Heart left ventricle (tissue), 13 donors: ENCODE measurements around the gene LRP1.

Experiments used
- CTCF ChIP-seq, 12 donors: fragments of 200-600 bp; sonication (generic) in 4 of 12; IDR thresholded peaks; one replicate each; pipeline versions ENCODE4 v1.5.0 to v1.8.0; 2018 to 2022; ENCODE audit warnings: antibody characterized with exemption in 12 of 12, mild to moderate bottlenecking in 5 of 12
- POLR2A ChIP-seq, 2 donors: fragments of 450-650 bp; IDR thresholded peaks; one replicate each; pipeline ENCODE4 v1.6.1; 2017; ENCODE audit warnings: antibody characterized with exemption in 2 of 2, mild to moderate bottlenecking in 2 of 2, moderate library complexity in 2 of 2
- donor health status: ischemic (EF 13 %, LVEDD 7.1; RV severe dilation, severe dysfunction).
- donor health status: DM: no; HTN: yes; CAD: no.
- donor health status: DM: no; HTN: no; CAD: no.
- donor health status: ischemic (EF 25% LVEDD 6.9; RV normal size, moderate dysfunction).
- donor health status: ischemic (EF 25% LVEDD 5.7; RV mildly dilated, moderate dysfunction).
- donor health status: ischemic (EF 35%, LVEDD 5.7; RV mildly dilated, moderate dysfunction).
- donor health status: nonischemic (EF 11% LVEDD 7.7; RV severe dilation, severe dysfunction).
- donor health status: DM: yes; HTN: yes; CAD: no.
- donor health status: PGD.
- donor health status: ischemic (EF 29% LVEDD 5.4; RV normal size, mild dysfunction).
- donor health status: nonischemic (EF 23%, LVEDD 6.1; RV moderate dilation, normal function).

DNA sequence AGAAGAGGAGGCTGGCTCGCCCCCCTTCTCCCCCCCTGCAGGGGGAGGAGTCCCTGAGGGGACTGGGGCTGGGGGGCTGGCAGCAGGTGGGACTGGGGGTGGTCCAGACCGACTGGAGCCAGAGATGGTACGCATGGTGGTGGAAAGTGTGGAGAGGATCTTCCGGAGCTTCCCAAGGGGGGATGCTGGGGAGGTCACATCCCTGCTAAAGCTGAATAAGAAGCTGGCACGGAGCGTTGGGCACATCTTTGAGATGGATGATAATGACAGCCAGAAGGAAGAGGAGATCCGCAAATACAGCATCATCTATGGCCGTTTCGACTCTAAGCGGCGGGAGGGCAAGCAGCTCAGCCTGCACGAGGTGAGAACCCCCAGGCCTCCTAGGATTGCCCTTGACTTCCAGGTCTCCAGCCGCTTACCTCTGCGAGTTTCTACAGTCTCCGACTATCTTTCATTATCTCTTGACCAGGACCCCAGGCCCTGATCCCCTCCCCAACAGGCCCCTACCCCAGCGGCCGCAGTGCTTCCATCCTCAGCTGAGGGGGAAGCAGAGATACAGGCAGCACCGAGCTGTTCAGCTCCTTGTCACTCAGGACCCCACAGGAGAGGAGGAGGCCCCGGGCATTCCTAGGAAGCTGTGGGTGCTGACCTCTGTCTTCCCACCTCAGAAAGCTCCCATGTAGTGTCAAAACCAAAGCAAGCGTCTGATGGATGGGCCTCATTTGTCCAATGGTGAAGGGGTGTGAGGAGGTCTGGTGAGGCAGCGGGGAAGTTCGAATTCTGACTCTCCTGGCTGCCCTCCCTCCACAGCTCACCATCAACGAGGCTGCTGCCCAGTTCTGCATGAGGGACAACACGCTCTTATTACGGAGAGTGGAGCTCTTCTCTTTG is 36.4 kb upstream of the LRP1 start:
- TF ChIP-seq CTCF (IDR thresholded peaks at IDR 0.05) (no peak), POLR2A (IDR thresholded peaks at IDR 0.05) (no peak)
